Esophagus squamous epithelium (tissue), 5 donors: Measurements from ENCODE around the gene ACTR8. TPM values are rescaled to one million over a fixed set of nuclear protein-coding genes. Genes with fewer than 3 reads are reported as not detected.

Experiments used
- DNase-seq: peaks from one replicate; lab custom pipeline; 2025; lab: John Stamatoyannopoulos, UW
- H3K27ac ChIP-seq, 4 donors: fragments of 200-600 bp; sonication (generic); one replicate each; pipeline ENCODE4 v1.5.1; 2016 to 2019; ENCODE audit warnings: mild to moderate bottlenecking in 1 of 4
- H3K27me3 ChIP-seq, 4 donors: fragments of 200-600 bp; sonication (generic); 1 replicate in 3 of 4; 2 replicates in 1 of 4; pipeline versions ENCODE4 v1.5.1 to v1.6.0; 2017 to 2021; ENCODE audit warnings: antibody characterized with exemption in 1 of 4
- H3K36me3 ChIP-seq, 3 donors: fragments of 200-600 bp; sonication (generic); one replicate each; pipeline ENCODE4 v1.5.1; 2016 to 2019
- H3K4me1 ChIP-seq, 3 donors: fragments of 200-600 bp; sonication (generic); one replicate each; pipeline ENCODE4 v1.5.1; 2017 to 2019
- H3K4me3 ChIP-seq, 4 donors: fragments of 200-600 bp; sonication (generic); 1 replicate in 3 of 4; 2 replicates in 1 of 4; pipeline ENCODE4 v1.5.1; 2016 to 2019; ENCODE audit warnings: mild to moderate bottlenecking in 2 of 4, moderate library complexity in 1 of 4
- H3K9me3 ChIP-seq, 3 donors: fragments of 200-600 bp; sonication (generic); one replicate each; pipeline ENCODE4 v1.5.1; 2016 to 2019
- CTCF ChIP-seq, 6 experiments: fragments of 450-650 bp in 4 of 6; fragments of 200-600 bp in 2 of 6; sonication (generic) in 2 of 6; IDR thresholded peaks; one replicate each; pipeline ENCODE4 v1.5.1; 2016 to 2019; ENCODE audit warnings: antibody characterized with exemption in 6 of 6, mild to moderate bottlenecking in 4 of 6, moderate library complexity in 4 of 6
- POLR2A ChIP-seq, 4 donors: fragments of 450-650 bp; IDR thresholded peaks; one replicate each; pipeline ENCODE4 v1.6.1; 2017; ENCODE audit warnings: antibody characterized with exemption in 4 of 4, mild to moderate bottlenecking in 4 of 4, moderate library complexity in 3 of 4
- WGBS, 2 donors: methylation state at CpG; one replicate each; pipeline ENCODE4 v1.1.5; 2018; 5-methylcytosine and 5-hydroxymethylcytosine counted together
- intact Hi-C: fragments of 100-400 bp; cut with DNase I; formaldehyde crosslinking; loops from one replicate; pipeline ENCODE4 v1.15.0; 2022
- total RNA-seq, 4 donors: library from RNA; depleted of rRNA; stranded (reverse); fragments of >200 nt; gene quantifications; one replicate each; pipeline ENCODE4 v1.1.0, GENCODE V29; 2016
- donor health status: DM: yes; HTN: yes; CAD: no.

Gene ACTR8
- total RNA-seq, 4 donors from 2014 or later = 10.7 to 19.3 (median 15.8) TPM

GRCh38 chr3:53865732-53866499, 16.0 kb downstream of the ACTR8 start:
- TF ChIP-seq CTCF (IDR thresholded peaks at IDR 0.05) (no peak), POLR2A (IDR thresholded peaks at IDR 0.05) (no peak)
- 94 to 96% methylated on average over 5 of the region's 5 CpGs for WGBS, 2 donors
- DNase-seq = no peak
- no peaks in the 10 kb centered on the region for H3K27me3 ChIP-seq
- H3K4me3 ChIP-seq = no peak overlapping the region
- no peaks in the 10 kb centered on the region for H3K4me1 ChIP-seq
- intact Hi-C loops = no loop called here
- H3K36me3 ChIP-seq = peaks cover 12 to 100% (median 36%) of the 10 kb centered on the region in 3 donors
- H3K27ac ChIP-seq = no peak overlapping the region
- H3K9me3 ChIP-seq = no peaks in the 10 kb centered on the region

- intact Hi-C loops = no loop called here
- no peak for TF ChIP-seq POLR2A (IDR thresholded peaks at IDR 0.05)
- TF ChIP-seq CTCF (IDR thresholded peaks at IDR 0.05) = no peak
- Histone ChIP-seq H3K4me3 (no peak overlapping the region), H3K4me1 (no peaks in the 10 kb centered on the region), H3K27me3 (no peaks in the 10 kb centered on the region), H3K27ac (no peak overlapping the region), H3K36me3 (peaks cover 7 to 96% (median 20%) of the 10 kb centered on the region in 3 donors), H3K9me3 (no peaks in the 10 kb centered on the region)
- no peak for DNase-seq
- 77 to 100% methylated on average over 1 of the region's 1 CpG for WGBS, 2 donors
These were observed 18.8 kb downstream of the ACTR8 start for GRCh38 chr3:53863145-53863544.

GRCh38 chr3:53862241-53862640, 19.7 kb downstream of the ACTR8 start:
- peaks cover under 1 to 87% (median 16%) of the 10 kb centered on the region in 3 donors for H3K36me3 ChIP-seq
- H3K27ac ChIP-seq = no peak overlapping the region
- no peak for DNase-seq
- no peak overlapping the region for H3K4me3 ChIP-seq
- H3K4me1 ChIP-seq = no peaks in the 10 kb centered on the region
- TF ChIP-seq CTCF (IDR thresholded peaks at IDR 0.05) = no peak
- no peak for TF ChIP-seq POLR2A (IDR thresholded peaks at IDR 0.05)
- H3K9me3 ChIP-seq = no peaks in the 10 kb centered on the region
- WGBS, 2 donors = 88 to 93% methylated on average over 3 of the region's 3 CpGs
- no peaks in the 10 kb centered on the region for H3K27me3 ChIP-seq
- intact Hi-C loops = no loop called here

GRCh38 chr3:53860196-53860595, 21.8 kb downstream of the ACTR8 start:
- intact Hi-C loops = no loop called here
- 75 to 81% methylated on average over 4 of the region's 4 CpGs for WGBS, 2 donors
- H3K9me3 ChIP-seq = no peaks in the 10 kb centered on the region
- no peaks in the 10 kb centered on the region for H3K4me1 ChIP-seq
- H3K27me3 ChIP-seq = no peaks in the 10 kb centered on the region
- H3K36me3 ChIP-seq = peaks cover 0 to 67% (median 15%) of the 10 kb centered on the region in 3 donors
- H3K27ac ChIP-seq = no peak overlapping the region
- H3K4me3 ChIP-seq = no peak overlapping the region
- TF ChIP-seq CTCF (IDR thresholded peaks at IDR 0.05) (no peak), POLR2A (IDR thresholded peaks at IDR 0.05) (no peak)
- DNase-seq = no peak

GRCh38 chr3:53859178-53859577, 22.8 kb downstream of the ACTR8 start:
- Histone ChIP-seq H3K36me3 (peaks cover 0 to 57% (median 6%) of the 10 kb centered on the region in 3 donors), H3K27me3 (no peaks in the 10 kb centered on the region), H3K4me1 (no peaks in the 10 kb centered on the region), H3K27ac (no peak overlapping the region), H3K9me3 (no peaks in the 10 kb centered on the region), H3K4me3 (no peak overlapping the region)
- DNase-seq = no peak
- no peak for TF ChIP-seq POLR2A (IDR thresholded peaks at IDR 0.05)
- TF ChIP-seq CTCF (IDR thresholded peaks at IDR 0.05) = no peak
- intact Hi-C loops = no loop called here
- WGBS, 2 donors = 97 to 98% methylated on average over 6 of the region's 6 CpGs
